Calu3 (cell line): ENCODE data around the gene SLC25A40. TPM values are rescaled to one million over a fixed set of nuclear protein-coding genes. Genes with fewer than 3 reads are reported as not detected.
A peak's percentile ranks its signal among the peaks of the same experiment; 100 is the strongest.

Source experiments
- BruUV-seq: library from RNA; stranded (reverse); fragments of 400-500 nt; replicated peaks from 2 replicates; lab custom pipeline; 2021; lab: Mats Ljungman, UMichigan
- CTCF ChIA-PET: fragments of 300-600 bp; sonication (Branson Sonifier 250); formaldehyde crosslinking; loops from one replicate; lab custom pipeline; 2022; ENCODE audit warnings: antibody characterized with exemption; lab: Charles Lee
- DNase-seq: peaks from one replicate; pipeline ENCODE4 v3.0.0; 2022
- H3K27ac Mint-ChIP-seq: one replicate; pipeline ENCODE4 v1.8.0; 2022; ENCODE audit warnings: mixed read lengths; ENCODE audit not compliant: unreplicated experiment
- H3K27me3 Mint-ChIP-seq: one replicate; pipeline ENCODE4 v1.8.0; 2022; ENCODE audit warnings: mixed read lengths; ENCODE audit not compliant: unreplicated experiment
- H3K36me3 Mint-ChIP-seq: one replicate; pipeline ENCODE4 v1.8.0; 2022; ENCODE audit warnings: mild to moderate bottlenecking, moderate library complexity, mixed read lengths; ENCODE audit not compliant: insufficient read depth, unreplicated experiment
- H3K4me1 Mint-ChIP-seq: one replicate; pipeline ENCODE4 v1.8.0; 2022; ENCODE audit warnings: mild to moderate bottlenecking, low read depth, mixed read lengths; ENCODE audit not compliant: unreplicated experiment
- H3K4me3 Mint-ChIP-seq: one replicate; pipeline ENCODE4 v1.8.0; 2022; ENCODE audit warnings: mild to moderate bottlenecking, low read depth, moderate library complexity, mixed read lengths; ENCODE audit not compliant: unreplicated experiment
- H3K9me3 Mint-ChIP-seq: one replicate; pipeline ENCODE4 v1.8.0; 2022; ENCODE audit warnings: low read depth, mixed read lengths; ENCODE audit not compliant: unreplicated experiment
- CTCF ChIP-seq: fragments of 200-600 bp; IDR thresholded peaks from one replicate; pipeline ENCODE4 v1.8.0; 2022; ENCODE audit warnings: antibody characterized with exemption; ENCODE audit not compliant: unreplicated experiment
- intact Hi-C: fragments of 100-400 bp; cut with micrococcal nuclease; formaldehyde crosslinking; loops from one replicate; pipeline ENCODE4 v1.10.0; 2022; ENCODE audit not compliant: unreplicated experiment
- total RNA-seq: library from RNA; stranded (reverse); gene quantifications from 2 replicates; pipeline ENCODE4 v1.2.3, GENCODE V29; 2022

SLC25A40 gene
- total RNA-seq, 1 experiment from 2014 or later = 17.3 TPM

DNA sequence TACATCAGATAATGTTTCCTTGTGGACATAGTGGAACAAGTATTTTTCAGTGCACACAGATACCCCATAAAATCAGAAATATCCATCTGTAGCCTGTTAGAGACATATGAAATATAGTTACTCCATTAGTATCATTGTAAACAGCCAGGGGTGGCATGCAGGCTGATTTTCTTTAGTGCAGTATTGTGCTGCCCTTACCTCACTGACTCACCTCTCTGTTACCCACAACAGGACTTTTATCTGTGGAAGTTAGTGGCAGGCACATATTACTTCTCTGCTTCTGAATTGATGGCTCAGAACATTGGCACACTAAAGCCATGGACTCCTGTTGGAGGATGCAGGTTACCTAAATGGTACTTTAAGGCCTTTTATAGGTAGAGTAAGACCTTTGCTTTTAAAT is 70.0 kb downstream of the SLC25A40 start:
- no peaks in the 10 kb centered on the region for H3K9me3 Mint-ChIP-seq
- no peaks in the 10 kb centered on the region for H3K4me1 Mint-ChIP-seq
- intact Hi-C loops = no loop called here
- H3K27ac Mint-ChIP-seq = no peak overlapping the region
- DNase-seq = no peak
- CTCF ChIA-PET = no interaction called here
- no peaks in the 10 kb centered on the region for H3K27me3 Mint-ChIP-seq
- BruUV-seq = no TSS peak
- no peak for TF ChIP-seq CTCF
- H3K4me3 Mint-ChIP-seq = no peak overlapping the region
- no peaks in the 10 kb centered on the region for H3K36me3 Mint-ChIP-seq

DNA sequence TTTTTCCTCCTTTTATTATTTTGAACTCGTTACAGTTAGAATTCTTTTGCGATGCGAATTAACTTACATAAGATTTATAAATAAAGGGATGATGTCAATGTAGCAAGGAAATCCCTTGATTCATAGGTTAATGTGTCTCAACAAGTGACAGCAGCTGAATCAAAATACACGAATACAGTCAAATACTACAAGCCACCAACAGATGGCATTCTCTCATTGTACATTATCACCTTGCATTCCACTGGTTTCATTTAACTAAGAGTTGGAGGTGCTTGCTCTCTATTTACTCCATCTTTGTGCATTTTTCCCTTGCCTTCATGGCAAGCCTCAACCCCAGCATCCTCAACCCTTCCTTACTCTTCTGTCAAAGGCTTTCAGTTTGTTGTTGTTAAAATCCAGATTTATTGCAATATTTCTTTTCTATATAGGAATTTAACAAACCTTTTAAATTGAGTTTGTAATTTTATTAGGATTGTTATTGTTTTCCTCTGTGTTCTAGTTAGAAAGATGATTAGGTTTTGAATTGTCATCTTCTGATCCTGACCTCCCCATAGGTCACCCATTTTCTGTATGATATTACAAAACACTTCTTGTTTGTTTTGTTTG is 78.3 kb downstream of the SLC25A40 start:
- Mint-ChIP-seq H3K27me3 (no peaks in the 10 kb centered on the region), H3K27ac (no peak overlapping the region), H3K36me3 (no peaks in the 10 kb centered on the region), H3K4me1 (no peaks in the 10 kb centered on the region), H3K4me3 (no peak overlapping the region), H3K9me3 (peaks cover 4% of the 10 kb centered on the region)
- CTCF ChIA-PET = interaction anchor here (0.7 kb wide), 1 partner anchor 17 kb away, joined by 3 read pairs; no protein-coding TSS in a partner anchor
- intact Hi-C loops = loop anchor here (1.0 to 5.0 kb wide), 3 partner anchors 89 to 369 kb away; no protein-coding TSS in a partner anchor
- DNase-seq = peak; percentile 14
- TF ChIP-seq CTCF = no peak
- no TSS peak for BruUV-seq

- Mint-ChIP-seq H3K4me3 (no peak overlapping the region), H3K36me3 (no peaks in the 10 kb centered on the region), H3K27ac (no peak overlapping the region), H3K4me1 (no peaks in the 10 kb centered on the region), H3K27me3 (no peaks in the 10 kb centered on the region), H3K9me3 (peaks cover 4% of the 10 kb centered on the region)
- BruUV-seq = no TSS peak
- DNase-seq = no peak
- intact Hi-C loops = loop anchor here (1.0 to 5.0 kb wide), 2 partner anchors 314 to 370 kb away; no protein-coding TSS in a partner anchor
- no peak for TF ChIP-seq CTCF
- CTCF ChIA-PET = interaction anchor here (0.7 kb wide), 1 partner anchor 17 kb away, joined by 3 read pairs; no protein-coding TSS in a partner anchor
Measured at GRCh38 chr7:87797395-87797794, 78.8 kb downstream of the SLC25A40 start.

- Mint-ChIP-seq H3K27me3 (no peaks in the 10 kb centered on the region), H3K36me3 (no peaks in the 10 kb centered on the region), H3K4me1 (no peaks in the 10 kb centered on the region), H3K9me3 (no peaks in the 10 kb centered on the region), H3K27ac (no peak overlapping the region), H3K4me3 (no peak overlapping the region)
- no peak for DNase-seq
- BruUV-seq = no TSS peak
- intact Hi-C loops = no loop called here
- CTCF ChIA-PET = no interaction called here
- no peak for TF ChIP-seq CTCF
Measured at GRCh38 chr7:87785368-87785995, 90.7 kb downstream of the SLC25A40 start.
